Heart right ventricle (tissue), 16 donors: ENCODE results near the gene SCARF1. TPM values are rescaled to one million over a fixed set of nuclear protein-coding genes. Genes with fewer than 3 reads are reported as not detected.

Source experiments
- ATAC-seq, 8 donors: fragments of 200-7000 bp; cut with Tn5 transposase; one replicate each; pipeline ENCODE4 v1.9.1; 2020; ENCODE audit warnings: mild to moderate bottlenecking in 8 of 8, moderate library complexity in 8 of 8, moderate number of reproducible peaks in 1 of 8
- DNase-seq, 2 donors: peaks; one replicate each; pipeline ENCODE4 v3.0.0-alpha.2; 2020
- H3K27ac ChIP-seq, 10 donors: fragments of 200-600 bp; sonication (generic) in 2 of 10; one replicate each; pipeline versions ENCODE4 v1.5.0 to v1.8.0; 2020 to 2022; ENCODE audit warnings: mild to moderate bottlenecking in 3 of 10
- H3K27me3 ChIP-seq, 7 donors: fragments of 200-600 bp; one replicate each; pipeline ENCODE4 v1.8.0; 2021 to 2022; ENCODE audit warnings: mild to moderate bottlenecking in 2 of 7
- H3K36me3 ChIP-seq, 9 donors: fragments of 200-600 bp; sonication (generic) in 1 of 9; one replicate each; pipeline versions ENCODE4 v1.5.0 to v1.8.0; 2020 to 2022; ENCODE audit warnings: mild to moderate bottlenecking in 2 of 9
- H3K4me1 ChIP-seq, 9 donors: fragments of 200-600 bp; sonication (generic) in 1 of 9; one replicate each; pipeline versions ENCODE4 v1.5.0 to v1.8.0; 2020 to 2022; ENCODE audit warnings: mild to moderate bottlenecking in 4 of 9
- H3K4me3 ChIP-seq, 10 donors: fragments of 200-600 bp; sonication (generic) in 2 of 10; one replicate each; pipeline versions ENCODE4 v1.5.0 to v1.8.0; 2020 to 2022; ENCODE audit warnings: mild to moderate bottlenecking in 7 of 10, moderate library complexity in 2 of 10
- H3K9me3 ChIP-seq, 11 donors: fragments of 200-600 bp in 10 of 11; sonication (generic) in 2 of 11; one replicate each; pipeline versions ENCODE4 v1.5.0 to v1.8.0; 2013 to 2022; ENCODE audit warnings: mild to moderate bottlenecking in 2 of 11, control low read depth in 1 of 11, moderate library complexity in 1 of 11
- CTCF ChIP-seq, 9 donors: fragments of 200-600 bp; sonication (generic) in 2 of 9; IDR thresholded peaks; one replicate each; pipeline versions ENCODE4 v1.5.0 to v1.8.0; 2021 to 2022; ENCODE audit warnings: antibody characterized with exemption in 9 of 9, mild to moderate bottlenecking in 5 of 9, moderate library complexity in 1 of 9
- WGBS, 2 donors: extraction: QIAGEN DNeasy Blood & Tissue Kit; methylation state at CpG; one replicate each; pipeline ENCODE4 v1.1.7; 2013; ENCODE audit warnings: inconsistent platforms in 1 of 2; 5-methylcytosine and 5-hydroxymethylcytosine counted together
- intact Hi-C, 10 donors: fragments of 100-400 bp; cut with DNase I; formaldehyde crosslinking; loops; one replicate each; pipeline versions ENCODE4 v1.11.1 to v1.14.2; 2022
- polyA plus RNA-seq, 2 donors: library from polyadenylated mRNA; stranded (reverse); fragments of 200-250 nt; gene quantifications; one replicate each; pipeline ENCODE4 v1.2.3, GENCODE V29; 2013
- total RNA-seq, 10 donors: library from RNA; stranded (reverse); fragmentation: NEBNext Ultra II Directional in 3 of 10; extraction: Animal tissue kit (Norgen Biotek cat#: 25700) in 3 of 10; gene quantifications; one replicate each; pipeline versions ENCODE4 v1.2.1 to v1.2.4, GENCODE V29; 2021 to 2023
- donor health status: Arrhythmogenic right ventricular cardiomyopathy.
- donor health status: ischemic (EF 13 %, LVEDD 7.1; RV severe dilation, severe dysfunction).
- donor health status: healthy with polysubstance abuse.
- donor health status: DM: no; HTN: yes; CAD: no.
- donor health status: DM: no; HTN: no; CAD: no.
- donor health status: ischemic (EF 25% LVEDD 6.9; RV normal size, moderate dysfunction).
- donor health status: ischemic (EF 25% LVEDD 5.7; RV mildly dilated, moderate dysfunction).
- donor health status: healthy.
- donor health status: DM: yes; HTN: yes; CAD: no.
- donor health status: Ischemic cardiomyopathy.
- donor health status: ischemic (EF 35%, LVEDD 5.7; RV mildly dilated, moderate dysfunction).
- donor health status: nonischemic (EF 11% LVEDD 7.7; RV severe dilation, severe dysfunction).
- donor health status: DM: yes; HTN: yes; CAD: no.
- donor health status: PGD.
- donor health status: ischemic (EF 29% LVEDD 5.4; RV normal size, mild dysfunction).
- donor health status: nonischemic (EF 23%, LVEDD 6.1; RV moderate dilation, normal function).

Gene SCARF1
- total and polyA plus RNA-seq, 12 donors = 7.6 to 22.6 (median 13.2) TPM

GRCh38 chr17:1624650-1625049 is 20.9 kb downstream of the SCARF1 start:
- intact Hi-C loops = loop anchor here in 3 of 10 donors (5.0 kb wide), 3 partner anchors 32 to 52 kb away; no protein-coding TSS in a partner anchor
- no peak for ATAC-seq
- no peak for DNase-seq
- Histone ChIP-seq H3K27ac (no peak overlapping the region), H3K4me1 (peaks cover under 1 to 37% (median 17%) of the 10 kb centered on the region in 9 donors), H3K4me3 (no peak overlapping the region), H3K27me3 (no peaks in the 10 kb centered on the region), H3K9me3 (no peaks in the 10 kb centered on the region), H3K36me3 (peaks cover 0 to 40% (median 0%) of the 10 kb centered on the region in 9 donors)
- WGBS, 2 donors = 89 to 90% methylated on average over 12 of the region's 12 CpGs
- no peak for TF ChIP-seq CTCF (IDR thresholded peaks at IDR 0.05)

- no peak for ATAC-seq
- Histone ChIP-seq H3K27me3 (no peaks in the 10 kb centered on the region), H3K36me3 (peaks cover 0 to 44% (median 0%) of the 10 kb centered on the region in 9 donors), H3K27ac (no peak overlapping the region), H3K9me3 (no peaks in the 10 kb centered on the region), H3K4me3 (no peak overlapping the region), H3K4me1 (peaks cover 0 to 32% (median 15%) of the 10 kb centered on the region in 9 donors)
- intact Hi-C loops = no loop called here
- no peak for TF ChIP-seq CTCF (IDR thresholded peaks at IDR 0.05)
- no peak for DNase-seq
- WGBS, 2 donors = 90 to 92% methylated on average over 14 of the region's 14 CpGs
Measured at GRCh38 chr17:1623057-1623630, 22.4 kb downstream of the SCARF1 start.

- no peak for DNase-seq
- ATAC-seq = peak in 1 of 8 donors; percentile 14
- Histone ChIP-seq H3K4me1 (peaks cover 0 to 32% (median 10%) of the 10 kb centered on the region in 9 donors), H3K27me3 (no peaks in the 10 kb centered on the region), H3K36me3 (peaks cover 0 to 53% (median 0%) of the 10 kb centered on the region in 9 donors), H3K27ac (no peak overlapping the region), H3K9me3 (no peaks in the 10 kb centered on the region), H3K4me3 (no peak overlapping the region)
- intact Hi-C loops = no loop called here
- TF ChIP-seq CTCF (IDR thresholded peaks at IDR 0.05) = no peak
- 72 to 74% methylated on average over 22 of the region's 22 CpGs for WGBS, 2 donors
Measured at GRCh38 chr17:1621273-1621954, 24.1 kb downstream of the SCARF1 start.

- Histone ChIP-seq H3K27me3 (no peaks in the 10 kb centered on the region), H3K4me1 (peaks cover 0 to 23% (median 10%) of the 10 kb centered on the region in 9 donors), H3K4me3 (no peak overlapping the region), H3K9me3 (no peaks in the 10 kb centered on the region), H3K36me3 (peaks cover 0 to 59% (median 0%) of the 10 kb centered on the region in 9 donors), H3K27ac (no peak overlapping the region)
- no peak for ATAC-seq
- intact Hi-C loops = no loop called here
- no peak for DNase-seq
- 87 to 90% methylated on average over 13 of the region's 13 CpGs for WGBS, 2 donors
- TF ChIP-seq CTCF (IDR thresholded peaks at IDR 0.05) = no peak
Measured at GRCh38 chr17:1620486-1620885, 25.0 kb downstream of the SCARF1 start.
